ENCODE measurements around the gene GTPBP4.

GTPBP4 gene

GRCh38 chr10:968546-969199, 19.6 kb upstream of the GTPBP4 start:
- DNase-seq: no peak

- peak; percentile 38 for DNase-seq
These were observed 18.6 kb upstream of the GTPBP4 start for GRCh38 chr10:969473-970150.

GRCh38 chr10:970311-971149, 17.7 kb upstream of the GTPBP4 start:
- peak; percentile 70 for DNase-seq

- no peak for DNase-seq
These were observed 17.1 kb upstream of the GTPBP4 start for GRCh38 chr10:971150-971542.

GRCh38 chr10:971613-972012, 16.6 kb upstream of the GTPBP4 start:
- no peak for DNase-seq

- DNase-seq: no peak
These were observed 15.5 kb upstream of the GTPBP4 start for GRCh38 chr10:972763-973162.

- DNase-seq: no peak
These were observed 14.0 kb upstream of the GTPBP4 start for GRCh38 chr10:974038-974784.

GRCh38 chr10:974785-975074, 13.5 kb upstream of the GTPBP4 start:
- no peak for DNase-seq

GRCh38 chr10:976316-976715, 11.9 kb upstream of the GTPBP4 start:
- no peak for DNase-seq

- no peak for DNase-seq
These were observed 9.3 kb upstream of the GTPBP4 start for GRCh38 chr10:978826-979421.

GRCh38 chr10:980468-981093, 7.7 kb upstream of the GTPBP4 start:
- no peak for DNase-seq

GRCh38 chr10:983401-983800, 4.8 kb upstream of the GTPBP4 start:
- DNase-seq: no peak

- DNase-seq: no peak
These were observed 4.1 kb upstream of the GTPBP4 start for GRCh38 chr10:983971-984655.

- DNase-seq: no peak
These were observed 2.9 kb upstream of the GTPBP4 start for GRCh38 chr10:985361-985760.

GRCh38 chr10:986137-986825, 2.0 kb upstream of the GTPBP4 start:
- no peak for DNase-seq

GRCh38 chr10:986881-987619, 1.2 kb upstream of the GTPBP4 start:
- peak; percentile 45 for DNase-seq

GRCh38 chr10:987620-987869, 689 bp upstream of the GTPBP4 start:
- DNase-seq: no peak

GRCh38 chr10:988667-989545, 672 bp downstream of the GTPBP4 start:
- peak; percentile 40 for DNase-seq

- no peak for DNase-seq
These were observed 2.6 kb downstream of the GTPBP4 start for GRCh38 chr10:990808-991207.

- no peak for DNase-seq
These were observed 4.2 kb downstream of the GTPBP4 start for GRCh38 chr10:992467-992866.

All from eye (tissue), 1 donor.